Testis (tissue), 2 donors: ENCODE measurements around the gene SFMBT1.

Experiments used
- CTCF ChIP-seq, 3 experiments: fragments of 450-650 bp in 2 of 3; fragments of 200-600 bp in 1 of 3; sonication (generic) in 1 of 3; IDR thresholded peaks; one replicate each; pipeline ENCODE4 v1.5.1; 2016 to 2019; ENCODE audit warnings: antibody characterized with exemption in 3 of 3, mild to moderate bottlenecking in 2 of 3, moderate library complexity in 1 of 3
- POLR2A ChIP-seq: fragments of 450-650 bp; IDR thresholded peaks from one replicate; pipeline ENCODE4 v1.6.1; 2017; ENCODE audit warnings: antibody characterized with exemption, mild to moderate bottlenecking, moderate library complexity

GRCh38 chr3:53009826-53010539, 35.9 kb downstream of the SFMBT1 start:
- TF ChIP-seq CTCF (IDR thresholded peaks at IDR 0.05) (no peak), POLR2A (no peak)
